Measurements from ENCODE around the gene RNF112.

Gene RNF112

DNA sequence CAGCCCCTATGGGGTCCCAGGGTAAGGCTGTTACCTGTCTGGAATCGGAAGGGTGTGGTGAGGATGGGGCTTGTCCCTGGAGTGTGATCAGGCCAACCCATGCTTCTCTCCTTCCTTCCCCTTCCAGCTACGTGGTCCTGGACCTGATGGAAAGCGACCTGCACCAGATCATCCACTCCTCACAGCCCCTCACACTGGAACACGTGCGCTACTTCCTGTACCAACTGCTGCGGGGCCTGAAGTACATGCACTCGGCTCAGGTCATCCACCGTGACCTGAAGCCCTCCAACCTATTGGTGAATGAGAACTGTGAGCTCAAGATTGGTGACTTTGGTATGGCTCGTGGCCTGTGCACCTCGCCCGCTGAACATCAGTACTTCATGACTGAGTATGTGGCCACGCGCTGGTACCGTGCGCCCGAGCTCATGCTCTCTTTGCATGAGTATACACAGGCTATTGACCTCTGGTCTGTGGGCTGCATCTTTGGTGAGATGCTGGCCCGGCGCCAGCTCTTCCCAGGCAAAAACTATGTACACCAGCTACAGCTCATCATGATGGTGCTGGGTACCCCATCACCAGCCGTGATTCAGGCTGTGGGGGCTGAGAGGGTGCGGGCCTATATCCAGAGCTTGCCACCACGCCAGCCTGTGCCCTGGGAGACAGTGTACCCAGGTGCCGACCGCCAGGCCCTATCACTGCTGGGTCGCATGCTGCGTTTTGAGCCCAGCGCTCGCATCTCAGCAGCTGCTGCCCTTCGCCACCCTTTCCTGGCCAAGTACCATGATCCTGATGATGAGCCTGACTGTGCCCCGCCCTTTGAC lies 30.3 kb upstream of the RNF112 start:
- TF ChIP-seq, protein P1, sequence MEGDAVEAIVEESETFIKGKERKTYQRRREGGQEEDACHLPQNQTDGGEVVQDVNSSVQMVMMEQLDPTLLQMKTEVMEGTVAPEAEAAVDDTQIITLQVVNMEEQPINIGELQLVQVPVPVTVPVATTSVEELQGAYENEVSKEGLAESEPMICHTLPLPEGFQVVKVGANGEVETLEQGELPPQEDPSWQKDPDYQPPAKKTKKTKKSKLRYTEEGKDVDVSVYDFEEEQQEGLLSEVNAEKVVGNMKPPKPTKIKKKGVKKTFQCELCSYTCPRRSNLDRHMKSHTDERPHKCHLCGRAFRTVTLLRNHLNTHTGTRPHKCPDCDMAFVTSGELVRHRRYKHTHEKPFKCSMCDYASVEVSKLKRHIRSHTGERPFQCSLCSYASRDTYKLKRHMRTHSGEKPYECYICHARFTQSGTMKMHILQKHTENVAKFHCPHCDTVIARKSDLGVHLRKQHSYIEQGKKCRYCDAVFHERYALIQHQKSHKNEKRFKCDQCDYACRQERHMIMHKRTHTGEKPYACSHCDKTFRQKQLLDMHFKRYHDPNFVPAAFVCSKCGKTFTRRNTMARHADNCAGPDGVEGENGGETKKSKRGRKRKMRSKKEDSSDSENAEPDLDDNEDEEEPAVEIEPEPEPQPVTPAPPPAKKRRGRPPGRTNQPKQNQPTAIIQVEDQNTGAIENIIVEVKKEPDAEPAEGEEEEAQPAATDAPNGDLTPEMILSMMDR (IDR thresholded peaks at IDR 0.05; ENCODE audit: low read depth, low read length, missing control alignments): no peak
- no peak for DNase-seq (ENCODE audit: low read depth)
- H3K4me3 ChIP-seq (ENCODE audit: low read depth, low read length): no peak overlapping the region

DNA sequence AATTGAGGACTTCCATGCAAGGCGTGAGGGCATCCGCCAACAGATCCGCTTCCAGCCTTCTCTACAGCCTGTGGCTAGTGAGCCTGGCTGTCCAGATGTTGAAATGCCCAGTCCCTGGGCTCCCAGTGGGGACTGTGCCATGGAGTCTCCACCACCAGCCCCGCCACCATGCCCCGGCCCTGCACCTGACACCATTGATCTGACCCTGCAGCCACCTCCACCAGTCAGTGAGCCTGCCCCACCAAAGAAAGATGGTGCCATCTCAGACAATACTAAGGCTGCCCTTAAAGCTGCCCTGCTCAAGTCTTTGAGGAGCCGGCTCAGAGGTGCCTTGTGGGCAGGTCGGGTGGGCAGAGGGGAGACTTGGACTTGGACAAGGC lies 29.7 kb upstream of the RNF112 start:
- no peak overlapping the region for H3K4me3 ChIP-seq (ENCODE audit: low read depth, low read length)
- no peak for DNase-seq (ENCODE audit: low read depth)
- TF ChIP-seq, protein P1 (IDR thresholded peaks at IDR 0.05; ENCODE audit: low read depth, low read length, missing control alignments): no peak

DNA sequence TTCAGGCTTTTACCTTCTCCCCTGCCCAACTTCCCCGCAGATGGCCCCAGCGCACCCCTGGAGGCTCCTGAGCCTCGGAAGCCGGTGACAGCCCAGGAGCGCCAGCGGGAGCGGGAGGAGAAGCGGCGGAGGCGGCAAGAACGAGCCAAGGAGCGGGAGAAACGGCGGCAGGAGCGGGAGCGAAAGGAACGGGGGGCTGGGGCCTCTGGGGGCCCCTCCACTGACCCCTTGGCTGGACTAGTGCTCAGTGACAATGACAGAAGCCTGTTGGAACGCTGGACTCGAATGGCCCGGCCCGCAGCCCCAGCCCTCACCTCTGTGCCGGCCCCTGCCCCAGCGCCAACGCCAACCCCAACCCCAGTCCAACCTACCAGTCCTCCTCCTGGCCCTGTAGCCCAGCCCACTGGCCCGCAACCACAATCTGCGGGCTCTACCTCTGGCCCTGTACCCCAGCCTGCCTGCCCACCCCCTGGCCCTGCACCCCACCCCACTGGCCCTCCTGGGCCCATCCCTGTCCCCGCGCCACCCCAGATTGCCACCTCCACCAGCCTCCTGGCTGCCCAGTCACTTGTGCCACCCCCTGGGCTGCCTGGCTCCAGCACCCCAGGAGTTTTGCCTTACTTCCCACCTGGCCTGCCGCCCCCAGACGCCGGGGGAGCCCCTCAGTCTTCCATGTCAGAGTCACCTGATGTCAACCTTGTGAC lies 29.1 kb upstream of the RNF112 start:
- no peak overlapping the region for H3K4me3 ChIP-seq (ENCODE audit: low read depth, low read length)
- TF ChIP-seq, protein P1 (IDR thresholded peaks at IDR 0.05; ENCODE audit: low read depth, low read length, missing control alignments): no peak
- DNase-seq (ENCODE audit: low read depth): no peak

DNA sequence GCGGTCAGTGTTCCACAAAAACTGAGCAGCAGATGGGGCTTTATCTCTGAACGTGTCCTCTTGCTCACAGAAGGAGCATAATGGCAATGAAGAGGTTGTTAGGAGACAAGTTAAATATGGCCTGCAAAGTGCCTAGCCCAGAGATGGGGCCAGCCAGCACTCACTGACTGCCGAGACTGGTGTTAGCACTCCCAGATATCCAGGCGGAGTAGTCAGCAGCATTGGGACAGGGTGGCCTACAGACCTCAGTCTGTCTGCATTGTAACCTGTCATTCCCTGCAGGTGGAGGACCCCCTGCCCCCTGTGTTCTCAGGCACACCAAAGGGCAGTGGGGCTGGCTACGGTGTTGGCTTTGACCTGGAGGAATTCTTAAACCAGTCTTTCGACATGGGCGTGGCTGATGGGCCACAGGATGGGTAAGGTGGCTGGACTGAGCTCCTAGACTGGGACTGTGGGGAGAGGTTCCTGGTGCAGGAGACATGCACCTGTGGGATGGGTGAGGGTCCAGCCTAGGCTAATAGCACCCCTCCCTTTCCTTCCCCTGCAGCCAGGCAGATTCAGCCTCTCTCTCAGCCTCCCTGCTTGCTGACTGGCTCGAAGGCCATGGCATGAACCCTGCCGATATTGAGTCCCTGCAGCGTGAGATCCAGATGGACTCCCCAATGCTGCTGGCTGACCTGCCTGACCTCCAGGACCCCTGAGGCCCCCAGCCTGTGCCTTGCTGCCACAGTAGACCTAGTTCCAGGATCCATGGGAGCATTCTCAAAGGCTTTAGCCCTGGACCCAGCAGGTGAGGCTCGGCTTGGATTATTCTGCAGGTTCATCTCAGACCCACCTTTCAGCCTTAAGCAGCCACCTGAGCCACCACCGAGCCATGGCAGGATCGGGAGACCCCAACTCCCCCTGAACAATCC lies 28.2 kb upstream of the RNF112 start:
- TF ChIP-seq, protein P1 (IDR thresholded peaks at IDR 0.05; ENCODE audit: low read depth, low read length, missing control alignments): no peak
- no peak overlapping the region for H3K4me3 ChIP-seq (ENCODE audit: low read depth, low read length)
- no peak for DNase-seq (ENCODE audit: low read depth)

DNA sequence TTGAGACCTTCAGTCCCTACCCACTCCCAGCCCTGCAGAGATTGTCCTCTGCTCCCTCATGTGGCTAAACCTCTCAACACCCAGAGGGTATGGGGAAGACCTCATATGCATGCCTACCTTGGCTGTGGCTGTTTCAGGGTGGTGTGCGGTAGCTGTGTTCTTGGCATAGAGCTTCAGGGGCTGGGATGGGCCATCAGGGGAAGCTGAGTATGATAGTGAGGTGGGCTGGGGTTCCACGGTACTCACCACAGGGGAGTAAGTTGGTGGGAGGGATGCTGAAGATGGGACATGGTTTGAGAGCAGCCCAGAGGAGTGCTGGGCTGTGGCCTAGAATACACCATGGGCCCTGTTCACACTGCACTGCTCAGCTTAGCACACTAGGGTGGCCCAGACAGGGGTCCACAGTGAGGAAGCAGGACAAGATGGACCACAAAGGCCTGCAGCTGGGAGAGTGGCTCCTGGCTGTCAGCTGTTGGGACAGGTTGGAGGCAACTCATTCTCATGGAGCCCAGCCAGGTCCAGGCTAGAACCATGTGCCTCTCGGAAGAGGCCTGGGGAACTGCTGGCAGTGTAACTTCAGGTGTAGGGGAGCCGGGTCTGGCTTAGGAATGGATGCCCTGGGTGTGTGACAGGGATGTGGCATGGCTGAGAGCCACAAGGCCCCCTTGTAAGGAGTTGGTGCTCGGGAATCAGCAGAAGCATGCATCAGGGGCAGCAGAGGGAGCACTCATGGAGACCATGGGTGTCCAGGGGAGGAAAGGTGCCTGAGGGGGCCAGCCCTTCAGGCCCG lies 27.2 kb upstream of the RNF112 start:
- H3K4me3 ChIP-seq (ENCODE audit: low read depth, low read length): no peak overlapping the region
- no peak for DNase-seq (ENCODE audit: low read depth)
- TF ChIP-seq, protein P1 (IDR thresholded peaks at IDR 0.05; ENCODE audit: low read depth, low read length, missing control alignments): no peak

DNA sequence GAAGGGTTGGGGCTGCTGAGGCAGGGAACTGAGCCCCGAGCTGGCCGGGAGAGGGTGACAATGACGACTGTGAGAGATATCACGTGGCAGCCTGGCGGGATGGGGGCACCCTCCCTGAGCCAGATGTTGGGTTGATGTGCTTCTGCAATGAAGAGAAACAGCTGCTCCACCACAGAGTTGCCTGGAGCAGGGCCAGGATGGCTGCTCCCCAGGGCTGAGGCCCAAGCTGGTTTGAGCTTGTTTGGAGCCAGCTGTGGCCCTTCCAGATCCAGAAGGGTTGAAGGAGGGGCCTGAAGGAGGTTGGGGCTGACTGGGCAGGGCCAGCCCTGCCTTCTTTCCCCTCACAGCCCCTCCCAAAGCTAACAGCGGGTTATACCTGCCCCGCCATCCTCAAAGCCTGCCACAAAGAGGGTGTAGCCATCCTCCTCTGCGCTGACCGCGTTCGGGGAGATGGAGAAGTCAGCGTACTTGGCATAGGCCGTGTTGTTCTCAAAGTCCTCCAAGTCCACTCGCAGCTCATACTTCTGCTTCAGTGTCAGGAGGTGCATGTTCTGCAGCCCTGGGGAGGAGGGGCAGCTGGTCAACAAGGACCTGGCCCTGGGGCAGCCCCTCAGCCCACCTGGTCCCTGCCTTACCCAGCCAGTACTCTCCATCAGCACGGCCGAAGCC lies 26.2 kb upstream of the RNF112 start:
- TF ChIP-seq, protein P1 (IDR thresholded peaks at IDR 0.05; ENCODE audit: low read depth, low read length, missing control alignments): no peak
- DNase-seq (ENCODE audit: low read depth): no peak
- H3K4me3 ChIP-seq (ENCODE audit: low read depth, low read length): no peak overlapping the region
